ENCODE data around the gene MRPS14. TPM values are rescaled to one million over a fixed set of nuclear protein-coding genes. Genes with fewer than 3 reads are reported as not detected.

The MRPS14 gene
- total RNA-seq, 1 experiment from 2014 or later, result 25.1 TPM

GRCh38 chr1:175036476-175036875 is 13.3 kb upstream of the MRPS14 start:
- no TSS peak for BruUV-seq (replicated peaks)
- intact Hi-C loops (cut with micrococcal nuclease; ENCODE audit: unreplicated experiment) (no loop called here), in situ Hi-C loops (cut with HindIII; ENCODE audit: low pct_unique_long_range_greater_than_20kb, low sequenced_read_pairs) (no loop called here)
- DNase-seq (ENCODE audit: low read depth, low spot score) (no peak), ATAC-seq (no peak)
- Histone ChIP-seq H3K27me3 (ENCODE audit: control insufficient read depth, insufficient read depth, low read length) (peaks cover 11% of the 10 kb centered on the region), H3K4me3 (ENCODE audit: low read depth in 2 of 2, low read length in 2 of 2) (no peak overlapping the region), H3K36me3 (ENCODE audit: control insufficient read depth, insufficient read depth, low read length) (no peaks in the 10 kb centered on the region), H3K27ac (ENCODE audit: low read length) (no peak overlapping the region), H3K4me1 (ENCODE audit: control insufficient read depth, insufficient read depth, low read length) (no peaks in the 10 kb centered on the region), H3K9me3 (ENCODE audit: control insufficient read depth, insufficient read depth, low read depth, low read length) (no peaks in the 10 kb centered on the region)
- TF ChIP-seq POLR2AphosphoS5 (IDR thresholded peaks at IDR 0.05; ENCODE audit: low read depth, low read length) (no peak), TCF7L2 (IDR thresholded peaks at IDR 0.05; ENCODE audit: low read depth, low read length) (no peak), REST (IDR thresholded peaks at IDR 0.05; ENCODE audit: insufficient read depth in 1 of 2, low read depth in 2 of 2, low read length in 1 of 2) (no peak), SIN3A (IDR thresholded peaks at IDR 0.05; ENCODE audit: borderline replicate concordance, insufficient read depth, low read depth, low read length) (no peak), CTCF (IDR thresholded peaks at IDR 0.05) (no peak)
- ChIA-PET CTCF (no interaction called here), POLR2A (no interaction called here)

- intact Hi-C loops (cut with micrococcal nuclease; ENCODE audit: unreplicated experiment), result no loop called here
Measured at GRCh38 chr1:175035865-175036264, 12.6 kb upstream of the MRPS14 start.

More at GRCh38 chr1:175035865-175036264, 12.6 kb upstream of the MRPS14 start:
- Histone ChIP-seq H3K36me3 (ENCODE audit: control insufficient read depth, insufficient read depth, low read length) (no peaks in the 10 kb centered on the region), H3K4me3 (ENCODE audit: low read depth in 2 of 2, low read length in 2 of 2) (no peak overlapping the region), H3K27ac (ENCODE audit: low read length) (no peak overlapping the region), H3K27me3 (ENCODE audit: control insufficient read depth, insufficient read depth, low read length) (peaks cover 11% of the 10 kb centered on the region), H3K4me1 (ENCODE audit: control insufficient read depth, insufficient read depth, low read length) (no peaks in the 10 kb centered on the region), H3K9me3 (ENCODE audit: control insufficient read depth, insufficient read depth, low read depth, low read length) (no peaks in the 10 kb centered on the region)
- TF ChIP-seq CTCF (IDR thresholded peaks at IDR 0.05), result no peak
- TF ChIP-seq REST (IDR thresholded peaks at IDR 0.05; ENCODE audit: insufficient read depth in 1 of 2, low read depth in 2 of 2, low read length in 1 of 2), result no peak
- no peak for TF ChIP-seq TCF7L2 (IDR thresholded peaks at IDR 0.05; ENCODE audit: low read depth, low read length)
- no peak for TF ChIP-seq POLR2AphosphoS5 (IDR thresholded peaks at IDR 0.05; ENCODE audit: low read depth, low read length)
- TF ChIP-seq SIN3A (IDR thresholded peaks at IDR 0.05; ENCODE audit: borderline replicate concordance, insufficient read depth, low read depth, low read length), result no peak
- DNase-seq (ENCODE audit: low read depth, low spot score) (no peak), ATAC-seq (no peak)
- ChIA-PET POLR2A (no interaction called here), CTCF (no interaction called here)
- BruUV-seq (replicated peaks), result no TSS peak
- in situ Hi-C loops (cut with HindIII; ENCODE audit: low pct_unique_long_range_greater_than_20kb, low sequenced_read_pairs), result no loop called here

Measured in Panc1 (cell line).